Osteoblast (primary cell): ENCODE measurements around the gene DCAF6. TPM values are rescaled to one million over a fixed set of nuclear protein-coding genes. Genes with fewer than 3 reads are reported as not detected.
A peak's percentile ranks its signal among the peaks of the same experiment; 100 is the strongest.

Experiments
- DNase-seq: peaks from one replicate; pipeline ENCODE4 v3.0.0; 2011; ENCODE audit warnings: low spot score, mixed read lengths; ENCODE audit not compliant: insufficient read length; ENCODE audit errors: missing footprints
- H2AFZ ChIP-seq: 2 replicates; pipeline ENCODE4 v1.6.0; 2011; ENCODE audit warnings: mild to moderate bottlenecking, low read length
- H3K27ac ChIP-seq: 2 replicates; pipeline ENCODE4 v1.5.1; 2011; ENCODE audit warnings: mild to moderate bottlenecking, low read depth, low read length, moderate library complexity
- H3K27me3 ChIP-seq: 2 replicates; pipeline ENCODE4 v1.6.0; 2012; ENCODE audit warnings: mild to moderate bottlenecking, control low read depth, inconsistent platforms, low read length, moderate library complexity; ENCODE audit not compliant: insufficient read depth
- H3K36me3 ChIP-seq: 2 replicates; pipeline ENCODE4 v1.5.1; 2011; ENCODE audit warnings: mild to moderate bottlenecking, low read length, control low read depth, moderate library complexity; ENCODE audit not compliant: insufficient read depth
- H3K4me1 ChIP-seq: 2 replicates; pipeline ENCODE4 v1.5.1; 2011; ENCODE audit warnings: mild to moderate bottlenecking, low read length, control low read depth, moderate library complexity; ENCODE audit not compliant: insufficient read depth
- H3K4me2 ChIP-seq: 2 replicates; pipeline ENCODE4 v1.6.0; 2011; ENCODE audit warnings: mild to moderate bottlenecking, low read length; ENCODE audit not compliant: insufficient read depth
- H3K4me3 ChIP-seq: fragments of 200-600 bp; sonication (generic); 3 replicates; pipeline ENCODE4 v1.5.1; 2012; ENCODE audit warnings: mild to moderate bottlenecking, low read length, inconsistent platforms; ENCODE audit not compliant: insufficient read depth
- H3K79me2 ChIP-seq: 2 replicates; pipeline ENCODE4 v1.6.0; 2012; ENCODE audit warnings: mild to moderate bottlenecking, low read length, control low read depth, inconsistent platforms; ENCODE audit not compliant: insufficient read depth
- H3K9me3 ChIP-seq: 2 replicates; pipeline ENCODE4 v1.5.1; 2011; ENCODE audit warnings: low read depth, low read length, control low read depth
- H4K20me1 ChIP-seq: 2 replicates; pipeline ENCODE4 v1.6.0; 2012; ENCODE audit warnings: mild to moderate bottlenecking, low read length, control low read depth; ENCODE audit not compliant: insufficient read depth
- CTCF ChIP-seq: IDR thresholded peaks from 2 replicates; pipeline ENCODE4 v1.5.1; 2011; ENCODE audit warnings: mild to moderate bottlenecking, low read depth, low read length, moderate library complexity; ENCODE audit errors: extremely low read depth
- total RNA-seq: library from RNA; depleted of rRNA; stranded (reverse); fragments of >200 nt; gene quantifications from 2 replicates; pipeline ENCODE4 v1.2.3, GENCODE V29; 2012

DCAF6 gene
- total RNA-seq, 1 donor: 91.6 TPM

- DNase-seq: no peak
- Histone ChIP-seq H3K9me3 (no peaks in the 10 kb centered on the region), H4K20me1 (peaks cover 47% of the 10 kb centered on the region), H3K4me2 (no peak overlapping the region), H3K4me1 (no peaks in the 10 kb centered on the region), H3K27ac (no peak overlapping the region), H3K4me3 (no peak overlapping the region), H3K79me2 (peaks cover 95% of the 10 kb centered on the region), H3K36me3 (peaks cover 8% of the 10 kb centered on the region), H2AFZ (no peak overlapping the region), H3K27me3 (no peaks in the 10 kb centered on the region)
- no peak for TF ChIP-seq CTCF
Measured at GRCh38 chr1:167947733-167948132, 11.2 kb downstream of the DCAF6 start.

GRCh38 chr1:167949785-167950184 lies 13.3 kb downstream of the DCAF6 start:
- TF ChIP-seq CTCF: no peak
- no peak overlapping the region for H3K4me2 ChIP-seq
- H4K20me1 ChIP-seq: peaks cover 47% of the 10 kb centered on the region
- H3K27me3 ChIP-seq: no peaks in the 10 kb centered on the region
- no peaks in the 10 kb centered on the region for H3K4me1 ChIP-seq
- H3K27ac ChIP-seq: no peak overlapping the region
- H2AFZ ChIP-seq: no peak overlapping the region
- no peak overlapping the region for H3K4me3 ChIP-seq
- no peaks in the 10 kb centered on the region for H3K9me3 ChIP-seq
- peaks cover 79% of the 10 kb centered on the region for H3K79me2 ChIP-seq
- peaks cover 25% of the 10 kb centered on the region for H3K36me3 ChIP-seq
- DNase-seq: no peak

GRCh38 chr1:167950569-167950968 lies 14.1 kb downstream of the DCAF6 start:
- H4K20me1 ChIP-seq: peaks cover 45% of the 10 kb centered on the region
- peak; percentile 46 for DNase-seq
- H2AFZ ChIP-seq: no peak overlapping the region
- H3K4me2 ChIP-seq: peak overlapping the region; percentile 12
- peaks cover 32% of the 10 kb centered on the region for H3K36me3 ChIP-seq
- H3K4me1 ChIP-seq: no peaks in the 10 kb centered on the region
- TF ChIP-seq CTCF: no peak
- peaks cover 77% of the 10 kb centered on the region for H3K79me2 ChIP-seq
- H3K27ac ChIP-seq: no peak overlapping the region
- no peak overlapping the region for H3K4me3 ChIP-seq
- H3K27me3 ChIP-seq: no peaks in the 10 kb centered on the region
- no peaks in the 10 kb centered on the region for H3K9me3 ChIP-seq

- peaks cover 74% of the 10 kb centered on the region for H3K79me2 ChIP-seq
- H3K27ac ChIP-seq: no peak overlapping the region
- no peaks in the 10 kb centered on the region for H3K9me3 ChIP-seq
- no peaks in the 10 kb centered on the region for H3K4me1 ChIP-seq
- no peak for DNase-seq
- H4K20me1 ChIP-seq: peaks cover 8% of the 10 kb centered on the region
- no peak overlapping the region for H3K4me3 ChIP-seq
- H2AFZ ChIP-seq: no peak overlapping the region
- H3K27me3 ChIP-seq: no peaks in the 10 kb centered on the region
- peaks cover 34% of the 10 kb centered on the region for H3K36me3 ChIP-seq
- no peak for TF ChIP-seq CTCF
- H3K4me2 ChIP-seq: no peak overlapping the region
Measured at GRCh38 chr1:167955915-167956314, 19.4 kb downstream of the DCAF6 start.
